GDM1 (cell line): ENCODE results near the gene VANGL1.
"Not testable (repeated sequence)": the region's sequence is repeated elsewhere in the genome, so short reads cannot be mapped to it uniquely, and the experiment has no call there.

Source experiments
- DNase-seq: peaks from one replicate; lab custom pipeline; 2025; lab: John Stamatoyannopoulos, UW

Gene VANGL1

GRCh38 chr1:115641762-115642167 lies at the start of gene VANGL1:
Gene VANGL1, plus strand, starts transcription at chr1:115641970. Its CDS starts 9,444 bp downstream, at chr1:115651414.
- DNase-seq: peak; percentile 76

- DNase-seq: no peak
Measured at GRCh38 chr1:115592264-115592663, 49.5 kb upstream of the VANGL1 start.

- no peak for DNase-seq
Measured at GRCh38 chr1:115593365-115594259, 48.2 kb upstream of the VANGL1 start.

GRCh38 chr1:115594600-115594999 lies 47.2 kb upstream of the VANGL1 start:
- DNase-seq: no peak

GRCh38 chr1:115595279-115596079 lies 46.3 kb upstream of the VANGL1 start:
- DNase-seq: peak; percentile 82

- DNase-seq: no peak
Measured at GRCh38 chr1:115596080-115596780, 45.5 kb upstream of the VANGL1 start.

GRCh38 chr1:115604508-115604907 lies 37.3 kb upstream of the VANGL1 start:
- no peak for DNase-seq

GRCh38 chr1:115606305-115606704 lies 35.5 kb upstream of the VANGL1 start:
- DNase-seq: no peak

- DNase-seq: no peak
Measured at GRCh38 chr1:115609021-115609420, 32.7 kb upstream of the VANGL1 start.

- no peak for DNase-seq
Measured at GRCh38 chr1:115613767-115614166, 28.0 kb upstream of the VANGL1 start.

GRCh38 chr1:115620453-115620852 lies 21.3 kb upstream of the VANGL1 start:
- DNase-seq: no peak

- no peak for DNase-seq
Measured at GRCh38 chr1:115620950-115621349, 20.8 kb upstream of the VANGL1 start.

GRCh38 chr1:115624859-115625258 lies 16.9 kb upstream of the VANGL1 start:
- no peak for DNase-seq

GRCh38 chr1:115630342-115630741 lies 11.4 kb upstream of the VANGL1 start:
- DNase-seq: no peak

GRCh38 chr1:115632251-115633026 lies 9.3 kb upstream of the VANGL1 start:
- no peak for DNase-seq

- DNase-seq: not testable (repeated sequence)
Measured at GRCh38 chr1:115633606-115634005, 8.2 kb upstream of the VANGL1 start.

GRCh38 chr1:115637247-115637646 lies 4.5 kb upstream of the VANGL1 start:
- DNase-seq: not testable (repeated sequence)

GRCh38 chr1:115640384-115640783 lies 1.4 kb upstream of the VANGL1 start:
- no peak for DNase-seq

GRCh38 chr1:115642168-115643072 lies 650 bp downstream of the VANGL1 start:
- no peak for DNase-seq

GRCh38 chr1:115643225-115643624 lies 1.5 kb downstream of the VANGL1 start:
- DNase-seq: no peak
